HG02588 (cell line): ENCODE results near the gene NTSR2.
"Not testable (repeated sequence)": the region's sequence is repeated elsewhere in the genome, so short reads cannot be mapped to it uniquely, and the experiment has no call there.

Experiments
- ATAC-seq: cut with Tn5 transposase; IDR thresholded peaks from one replicate; pipeline ENCODE4 v1.9.1; 2021; ENCODE audit warnings: mild to moderate bottlenecking, moderate library complexity; ENCODE audit not compliant: unreplicated experiment

NTSR2 gene

DNA sequence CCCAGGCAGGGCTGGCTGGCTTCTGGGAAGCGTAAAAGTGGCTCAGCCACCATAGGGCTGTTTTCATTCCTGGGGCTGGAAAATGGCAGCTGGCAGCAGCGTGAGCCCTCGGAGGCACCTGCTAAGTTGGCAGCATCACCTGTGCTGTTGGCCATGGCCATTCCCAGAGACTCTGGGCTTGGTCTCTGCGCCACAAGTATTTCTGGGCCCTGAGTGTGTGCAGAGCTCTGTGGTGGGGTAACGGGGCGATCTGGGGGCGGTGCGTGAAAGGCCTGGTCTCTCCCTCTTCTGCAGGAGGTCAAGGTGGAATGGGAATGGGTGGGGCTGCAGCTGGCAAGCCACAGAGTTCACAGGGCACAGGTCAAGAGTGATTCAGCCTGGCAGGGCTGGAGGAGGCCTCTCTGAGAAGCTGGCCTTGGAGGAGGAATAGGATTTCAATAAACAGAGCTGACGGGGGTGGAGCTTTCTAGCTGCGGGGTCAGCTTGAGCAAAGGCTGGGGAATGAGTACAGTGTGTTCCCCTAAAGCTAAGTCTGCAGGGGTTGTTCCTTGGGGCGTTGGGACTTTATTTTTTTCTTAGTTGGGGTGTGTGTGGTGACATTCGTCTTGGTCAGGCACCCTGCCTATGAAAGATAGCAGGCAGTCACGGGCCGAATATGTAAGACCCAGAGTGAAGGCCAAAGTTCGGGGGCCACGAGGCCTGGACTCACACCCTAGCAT lies 10.3 kb upstream of the NTSR2 start:
- ATAC-seq, result no peak

DNA sequence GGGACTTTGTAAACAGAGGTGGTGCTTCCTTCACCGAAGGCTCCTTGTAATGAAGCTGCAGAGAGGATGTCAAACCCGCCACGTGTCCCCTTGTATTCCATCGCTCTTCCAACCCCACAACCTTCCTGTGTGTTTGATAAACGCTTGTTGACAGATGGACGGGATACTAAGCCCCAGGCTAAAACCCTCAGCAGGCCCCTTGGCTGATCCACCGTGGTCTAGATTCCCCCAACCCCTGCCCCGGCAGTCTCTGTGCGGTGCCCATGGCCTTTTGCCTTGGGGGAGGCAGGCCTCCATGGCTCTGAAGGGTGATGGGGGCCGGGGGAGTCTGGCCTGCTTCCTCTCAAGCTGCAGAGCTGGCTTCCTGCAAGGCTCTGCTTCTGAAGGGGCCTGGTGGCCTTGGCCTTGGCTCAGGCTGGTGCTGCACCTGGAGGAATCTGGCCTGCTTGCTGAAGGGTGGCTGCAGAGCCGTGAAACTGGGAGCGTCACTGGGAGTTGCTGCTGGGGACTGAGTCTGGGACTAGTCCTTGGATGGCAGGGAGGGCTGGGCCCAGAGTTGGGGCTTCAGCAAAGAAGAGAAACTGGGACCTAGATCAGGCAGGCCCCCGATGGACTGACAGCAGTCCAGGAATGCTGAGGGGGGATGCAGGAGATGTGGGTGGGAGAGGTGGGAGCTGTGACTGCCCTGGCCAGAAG lies 9.6 kb upstream of the NTSR2 start:
- no peak for ATAC-seq

DNA sequence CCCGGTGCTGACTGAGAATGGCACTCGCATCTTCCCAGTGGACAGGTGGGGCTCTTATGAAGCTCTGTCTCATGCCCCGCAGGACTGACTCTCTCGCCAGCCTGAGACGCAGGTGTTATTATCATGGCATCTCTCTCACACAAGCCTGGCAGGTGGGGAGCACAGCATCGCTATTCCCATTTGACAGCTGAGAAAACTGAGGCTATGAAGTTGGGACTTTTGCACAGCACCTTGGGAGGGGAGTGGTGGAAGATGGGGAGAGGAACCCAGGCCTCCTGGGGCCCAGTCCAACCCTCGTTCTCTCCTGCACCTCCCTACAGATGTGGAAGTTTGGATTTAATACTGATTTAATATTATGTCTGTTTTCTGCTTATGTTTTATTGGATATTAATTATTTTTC lies 9.0 kb upstream of the NTSR2 start:
- no peak for ATAC-seq

DNA sequence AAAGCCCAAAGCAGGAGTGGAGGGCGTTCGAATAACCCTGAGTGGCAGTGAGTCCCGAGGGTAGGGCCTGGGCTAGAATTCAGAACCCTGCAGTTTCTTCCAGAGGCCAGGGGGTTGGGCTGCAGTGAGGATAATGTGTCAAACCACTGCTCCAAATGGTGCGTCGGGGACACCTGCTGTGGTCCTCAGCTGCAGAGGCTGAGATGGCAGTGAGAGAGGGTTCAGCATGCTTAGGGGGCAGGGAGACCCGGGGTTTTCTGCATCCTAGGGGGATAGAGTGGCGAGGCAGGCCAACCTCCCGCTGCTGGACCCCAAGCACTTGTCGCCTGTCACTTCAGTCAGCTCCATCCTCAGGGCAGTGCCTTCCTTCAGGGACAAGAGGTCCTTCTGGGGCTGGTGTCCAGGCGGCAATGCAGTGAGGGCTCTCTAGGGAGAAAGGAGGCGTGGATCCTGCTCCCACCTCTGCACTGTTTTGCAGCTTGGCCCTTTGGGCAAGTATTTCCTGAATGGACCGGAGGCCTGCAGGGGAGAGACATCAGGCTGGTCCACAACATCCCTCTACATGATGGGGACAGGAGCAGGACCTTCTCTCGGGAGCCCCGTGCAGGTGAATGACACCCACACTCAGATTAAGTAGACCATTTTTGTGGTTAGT lies 8.4 kb upstream of the NTSR2 start:
- no peak for ATAC-seq

DNA sequence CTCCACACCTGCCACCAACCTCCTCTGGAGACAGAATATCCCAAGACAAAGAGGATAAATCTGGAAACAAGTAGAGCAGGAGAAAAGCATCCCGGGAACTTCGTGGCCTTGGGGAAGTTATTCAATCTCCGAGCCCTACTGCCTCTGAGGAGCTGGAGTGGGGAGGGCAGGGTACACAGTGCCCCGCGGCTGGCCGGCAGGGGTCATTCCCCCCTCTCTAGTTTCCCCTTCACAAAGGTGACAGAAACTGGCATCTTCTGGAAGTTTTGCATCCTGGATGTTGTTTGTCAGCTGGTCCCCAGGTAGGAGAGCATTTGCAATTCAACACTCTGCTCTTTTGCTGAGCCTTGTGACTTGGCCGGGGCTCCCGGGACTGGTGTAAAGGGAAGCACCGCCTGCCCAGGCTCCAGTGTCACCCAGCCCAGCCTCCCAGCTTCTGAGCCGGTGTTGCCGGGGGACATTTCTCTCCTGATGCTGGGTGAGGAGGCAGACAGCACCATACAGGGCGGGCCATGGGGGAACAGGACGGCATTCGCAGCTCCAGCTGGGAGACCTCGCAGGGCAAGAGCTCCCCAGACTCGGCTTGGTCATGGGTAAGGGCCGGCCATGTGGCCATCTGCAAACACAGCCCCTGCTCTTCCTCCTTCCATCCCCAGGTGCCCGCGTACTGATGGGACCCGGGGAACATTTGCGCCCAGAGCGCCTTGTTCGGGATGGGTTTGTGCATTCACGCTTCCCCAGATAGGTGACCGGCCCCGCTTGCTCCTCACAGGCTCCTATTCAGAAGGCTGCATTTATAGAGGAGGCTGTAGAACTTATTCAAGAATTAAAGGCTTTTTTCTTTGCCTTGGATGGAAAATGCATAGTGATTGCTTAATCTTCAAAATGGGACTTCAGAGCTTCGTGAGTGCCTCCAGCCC lies 7.4 kb upstream of the NTSR2 start:
- ATAC-seq, result no peak

DNA sequence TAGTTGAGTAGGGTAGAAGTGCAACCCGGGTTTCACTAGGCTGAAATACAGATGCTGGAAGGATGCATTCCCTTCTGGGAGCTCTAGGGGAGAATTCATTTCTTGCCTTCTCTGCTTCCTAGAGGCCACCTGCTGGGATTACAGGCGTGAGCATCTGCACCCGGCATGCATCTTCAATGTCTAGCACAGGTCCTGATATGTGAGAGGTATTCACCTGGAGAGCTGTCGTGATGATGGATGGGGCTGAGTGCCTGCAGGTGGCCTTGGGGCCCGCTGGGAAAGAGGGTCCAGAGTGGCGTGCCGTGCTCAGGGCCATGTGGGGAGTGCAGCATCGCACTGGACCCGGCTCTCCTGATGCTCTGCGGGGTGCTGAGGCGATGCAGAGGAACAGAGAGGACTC lies 6.6 kb upstream of the NTSR2 start:
- no peak for ATAC-seq

DNA sequence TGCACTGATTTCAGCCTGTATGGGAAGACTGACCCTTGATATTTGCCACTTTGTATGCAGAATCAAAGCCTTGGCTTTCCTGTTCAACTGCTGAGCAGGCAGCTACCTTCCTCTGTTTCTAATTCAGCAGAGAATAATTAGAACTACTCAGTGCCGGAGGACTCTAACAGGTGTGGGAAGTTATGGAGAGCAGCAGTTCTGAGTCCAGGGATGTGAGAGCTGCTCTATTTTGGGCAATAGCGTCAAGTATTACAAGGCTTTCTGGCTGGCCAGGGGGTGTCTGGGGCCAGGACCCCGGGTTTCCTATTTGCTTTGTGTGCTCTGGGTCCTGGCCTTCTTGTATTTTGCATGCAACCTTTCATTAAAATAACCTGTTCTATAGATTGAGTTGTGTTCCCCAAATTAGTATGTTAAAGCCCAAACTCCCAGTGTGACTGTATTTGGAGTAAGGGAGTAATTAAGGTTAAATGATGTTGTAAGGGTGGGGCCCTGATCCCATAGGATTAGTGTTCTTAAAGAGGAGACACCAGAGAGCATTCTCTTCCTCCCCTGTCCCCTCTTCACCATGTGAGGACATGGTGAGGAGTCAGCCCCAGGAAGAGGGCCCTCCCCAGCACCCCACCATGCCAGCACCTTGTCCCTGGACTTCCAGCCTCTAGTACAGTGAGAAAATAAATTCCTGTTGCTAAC lies 5.6 kb upstream of the NTSR2 start:
- no peak for ATAC-seq

DNA sequence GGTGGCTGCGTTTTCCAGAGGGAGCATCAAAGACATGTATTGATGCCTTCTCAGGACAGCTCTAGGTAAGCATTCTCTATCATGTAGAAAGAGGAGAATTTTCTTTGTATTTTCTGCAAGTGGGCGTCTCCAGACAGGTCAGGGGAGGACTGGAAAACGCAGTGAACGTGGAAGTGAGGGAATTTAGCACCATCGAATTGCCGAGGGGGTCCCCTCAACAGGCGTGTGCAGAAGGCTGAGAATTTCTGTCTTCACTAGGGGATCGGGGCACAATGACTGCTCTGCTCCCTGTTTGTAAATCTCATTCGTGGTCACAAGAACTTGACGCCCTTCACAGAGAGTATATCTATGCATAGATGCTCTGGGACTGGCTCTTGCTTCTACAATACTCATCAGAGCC lies 5.0 kb upstream of the NTSR2 start:
- no peak for ATAC-seq

DNA sequence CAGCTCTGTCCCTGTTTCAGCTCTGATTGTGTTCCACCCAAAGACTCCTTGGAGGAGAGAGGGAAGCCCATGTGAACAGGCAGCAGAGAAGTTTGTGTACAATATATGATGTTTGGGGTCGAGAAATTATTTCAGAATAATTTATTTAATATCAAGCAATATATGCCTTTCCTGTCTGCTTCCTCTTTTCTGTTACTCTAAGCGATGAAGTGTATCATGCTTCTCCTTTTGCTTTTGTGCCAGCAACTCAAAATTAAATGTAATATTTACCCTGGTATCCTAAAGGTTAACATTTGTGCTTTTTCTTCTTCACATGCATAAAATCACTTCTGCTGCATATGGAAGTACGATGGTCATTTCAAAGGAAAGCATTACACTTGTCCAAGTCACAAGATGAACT lies 2.4 kb upstream of the NTSR2 start:
- no peak for ATAC-seq

DNA sequence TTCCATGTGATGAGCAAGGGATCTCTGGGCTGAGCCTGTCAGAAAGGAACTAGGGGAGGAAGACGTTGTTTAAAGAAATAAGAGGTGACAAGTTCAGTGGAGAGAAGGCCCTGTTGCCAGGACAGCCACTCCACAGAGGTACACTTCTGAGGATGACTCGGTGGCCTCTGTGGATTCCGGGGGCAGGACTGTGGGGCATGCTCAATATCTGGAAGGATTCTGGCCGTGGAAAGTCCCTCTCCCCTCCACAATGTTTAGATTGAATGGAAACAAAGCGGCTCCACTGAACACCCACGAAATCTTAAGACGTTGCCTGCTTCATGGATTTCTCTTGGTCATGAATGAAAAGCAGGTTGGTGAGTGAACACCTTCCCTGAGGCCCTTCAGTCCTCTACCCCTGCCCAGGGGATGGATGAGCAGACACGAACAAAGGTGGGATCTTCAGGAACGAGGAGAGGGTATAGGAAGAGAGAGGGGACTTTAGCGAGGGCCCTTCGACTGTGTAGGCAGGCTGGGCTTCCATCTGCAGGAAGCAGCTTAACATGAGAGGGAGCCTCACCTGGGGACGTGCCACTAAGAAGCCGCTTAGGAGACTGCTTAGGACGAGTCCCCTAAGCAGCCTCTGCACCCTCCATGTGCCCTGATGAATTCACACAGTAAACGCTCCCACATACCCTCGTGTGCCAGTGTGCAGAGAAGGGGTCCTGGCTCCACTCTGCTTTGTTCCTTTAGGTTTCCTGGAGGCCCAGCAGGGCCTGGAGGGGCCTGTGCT lies 1.9 kb downstream of the NTSR2 start:
- no peak for ATAC-seq

DNA sequence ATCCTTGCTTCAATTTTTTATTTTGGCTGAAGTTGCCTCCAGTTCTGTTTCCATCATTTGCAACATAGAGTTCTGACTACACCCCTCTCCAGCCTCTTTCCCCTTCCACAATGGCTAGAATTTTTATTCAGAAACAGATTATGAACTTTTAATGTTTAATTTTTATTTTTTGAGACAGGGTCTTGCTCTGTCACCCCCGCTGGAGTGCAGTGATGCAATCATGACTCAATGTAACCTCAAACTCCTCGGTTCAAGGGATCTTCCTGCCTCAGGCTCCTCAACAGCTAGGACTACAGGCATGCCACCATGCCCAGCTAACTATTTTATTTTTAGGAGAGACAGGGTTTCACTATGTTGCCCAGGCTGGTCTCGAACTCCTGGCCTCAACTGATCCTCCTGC lies 2.8 kb downstream of the NTSR2 start:
- no peak for ATAC-seq

DNA sequence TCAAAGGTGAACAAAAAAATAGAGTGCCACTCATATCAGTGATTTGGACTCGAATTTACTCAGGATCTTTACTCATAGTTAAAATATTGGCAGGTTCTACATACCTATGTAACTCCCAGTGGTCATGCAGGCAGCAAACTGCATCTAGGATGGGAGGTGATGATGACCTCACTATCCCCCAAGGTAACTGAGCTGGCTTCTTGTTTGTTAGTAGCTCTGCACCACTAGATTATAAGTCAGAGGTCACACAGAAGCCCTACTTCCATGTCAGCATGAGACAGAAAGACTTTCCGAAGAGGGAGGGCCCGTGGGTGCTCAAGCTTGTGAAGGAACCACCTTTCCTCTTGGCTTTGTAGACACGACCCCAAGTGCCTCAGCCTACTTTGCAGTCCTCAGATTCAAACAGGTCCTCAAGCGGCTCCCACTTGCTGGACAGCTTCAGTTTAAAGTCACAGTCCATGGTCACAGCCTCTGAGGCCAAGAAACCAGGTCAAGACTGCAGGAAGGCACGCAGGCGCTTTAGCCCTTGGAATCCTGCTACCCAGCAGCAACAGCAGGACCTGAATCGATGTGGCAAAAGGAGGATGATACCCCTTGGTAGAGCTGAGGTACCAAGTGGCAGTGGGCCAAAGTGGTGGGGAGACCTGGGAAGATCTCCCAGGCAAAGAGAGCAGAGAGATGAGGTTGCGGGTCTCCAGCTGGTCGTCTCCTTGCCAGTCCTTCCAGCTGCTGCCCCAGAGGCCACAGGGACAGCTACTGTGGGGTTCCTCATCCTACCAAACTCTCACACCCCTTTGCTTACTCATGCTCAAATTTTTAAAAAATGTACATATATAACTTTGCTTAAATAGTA lies 4.3 kb downstream of the NTSR2 start:
- no peak for ATAC-seq

DNA sequence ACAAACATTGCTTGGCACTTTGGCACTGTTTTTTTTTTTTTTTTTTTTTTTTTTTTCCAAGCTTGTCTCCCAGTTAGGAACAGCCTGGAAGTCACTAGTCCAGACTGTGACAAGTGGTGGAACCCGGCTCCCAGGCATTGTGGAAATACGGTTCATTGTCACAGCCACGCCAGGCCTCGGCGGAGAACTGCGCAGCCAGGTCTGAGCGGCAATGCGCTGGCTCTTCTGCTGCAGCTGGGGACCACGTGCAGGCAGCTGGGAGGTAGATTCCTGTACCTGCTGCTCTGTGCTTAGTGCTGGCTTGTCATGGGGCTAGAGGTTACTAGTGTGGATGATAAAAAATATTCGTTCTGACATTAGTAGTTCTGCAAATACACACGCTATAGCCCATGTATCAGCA lies 5.0 kb downstream of the NTSR2 start:
- no peak for ATAC-seq

DNA sequence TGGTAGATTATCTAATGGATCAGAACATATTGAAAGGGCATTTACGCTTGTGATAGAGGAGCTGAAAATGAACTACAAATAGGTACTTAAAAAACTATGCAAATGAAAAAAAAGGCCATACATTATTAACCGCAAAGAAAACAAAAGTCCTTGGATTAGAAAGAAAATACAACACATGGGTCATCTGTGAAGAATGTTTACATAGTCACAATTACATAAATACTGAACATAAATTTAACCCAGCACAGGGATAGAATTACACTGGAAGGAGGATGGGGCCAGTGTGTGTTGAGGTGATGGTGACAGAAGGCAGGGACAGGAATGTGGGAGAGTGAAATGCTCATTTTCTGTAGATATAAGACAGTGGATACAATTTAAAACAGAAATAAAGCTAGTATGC lies 6.6 kb downstream of the NTSR2 start:
- ATAC-seq, result no peak

DNA sequence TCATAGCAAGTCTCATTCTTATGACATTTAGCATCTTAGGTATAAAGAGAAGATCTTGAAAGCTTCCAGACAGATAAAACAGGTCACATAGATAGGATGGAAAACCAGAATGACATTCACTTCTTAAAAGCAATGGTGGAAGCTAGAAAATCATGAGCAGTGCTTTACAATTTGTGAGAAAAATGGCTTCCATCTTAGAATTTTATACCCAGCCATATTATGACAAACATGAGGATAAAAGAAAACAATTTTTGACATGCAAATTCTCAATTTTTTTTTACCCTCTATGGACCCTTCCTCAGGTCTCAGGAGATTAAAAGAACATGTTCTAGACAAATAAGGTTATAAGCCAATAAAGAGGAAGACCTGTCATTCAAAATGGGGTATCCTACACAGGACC lies 7.1 kb downstream of the NTSR2 start:
- no peak for ATAC-seq

DNA sequence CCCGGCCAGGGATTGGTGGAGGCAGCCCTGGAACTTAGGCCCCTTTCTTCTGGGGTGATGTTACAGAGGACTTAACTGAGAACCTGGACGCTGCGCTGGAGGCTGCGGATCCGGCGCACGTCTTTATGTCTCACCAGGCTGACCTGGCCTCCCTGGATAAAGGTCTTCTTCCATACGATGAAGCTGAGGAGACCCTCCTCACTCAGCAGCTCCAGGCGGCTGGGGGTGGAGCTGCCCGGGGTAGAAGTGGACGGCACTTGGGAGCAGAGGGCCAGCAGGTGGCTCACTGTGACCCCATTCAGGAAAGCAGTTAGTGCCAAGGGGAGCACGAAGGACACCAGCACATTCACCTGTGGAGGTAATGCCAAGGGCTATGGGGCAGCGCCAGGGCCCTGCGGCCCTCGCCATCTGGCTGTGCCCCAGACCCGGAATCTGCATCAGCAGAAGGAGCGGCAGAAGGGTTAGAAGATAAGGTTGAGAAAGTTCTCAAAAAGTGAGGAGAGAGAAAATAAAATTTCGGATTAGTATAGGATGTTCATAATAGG lies 8.0 kb downstream of the NTSR2 start:
- ATAC-seq, result no peak

DNA sequence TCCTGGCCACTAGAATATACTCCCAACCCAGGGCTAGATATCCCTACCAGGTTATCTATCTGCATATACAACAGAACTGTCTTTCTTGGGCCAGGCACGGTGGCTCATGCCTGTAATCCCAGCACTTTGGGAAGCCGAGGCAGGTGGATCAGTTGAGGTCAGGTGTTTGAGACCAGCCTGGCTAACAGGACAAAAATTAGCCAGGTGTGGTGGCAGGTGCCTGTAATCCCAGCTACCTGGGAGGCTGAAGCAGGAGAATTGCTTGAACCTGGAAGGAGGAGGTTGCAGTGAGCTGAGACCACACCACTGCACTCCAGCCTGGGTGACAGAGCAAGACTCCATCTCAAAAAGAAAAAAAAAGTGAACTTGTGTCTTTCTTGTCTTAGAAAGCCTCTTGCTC lies 9.6 kb downstream of the NTSR2 start:
- not testable (repeated sequence) for ATAC-seq

DNA sequence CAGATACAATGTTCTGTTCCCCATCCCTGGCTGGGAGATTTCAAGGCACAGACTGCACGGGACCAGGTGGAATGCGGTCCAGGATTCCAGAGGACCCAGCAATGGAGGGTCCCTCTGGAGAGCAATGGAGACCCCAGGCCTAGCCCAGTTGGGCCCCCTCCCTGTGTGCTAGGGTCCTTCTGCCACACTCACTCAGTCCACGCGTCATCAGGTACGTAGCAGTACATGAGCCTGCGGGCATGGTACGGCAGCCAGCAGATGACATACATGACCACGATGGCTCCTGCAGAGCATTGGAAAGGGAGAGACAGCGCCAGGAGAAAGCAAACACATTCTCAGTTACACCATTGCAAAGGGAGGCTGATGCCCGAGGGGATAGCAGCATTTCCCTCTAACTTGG lies 10.1 kb downstream of the NTSR2 start:
- no peak for ATAC-seq

DNA sequence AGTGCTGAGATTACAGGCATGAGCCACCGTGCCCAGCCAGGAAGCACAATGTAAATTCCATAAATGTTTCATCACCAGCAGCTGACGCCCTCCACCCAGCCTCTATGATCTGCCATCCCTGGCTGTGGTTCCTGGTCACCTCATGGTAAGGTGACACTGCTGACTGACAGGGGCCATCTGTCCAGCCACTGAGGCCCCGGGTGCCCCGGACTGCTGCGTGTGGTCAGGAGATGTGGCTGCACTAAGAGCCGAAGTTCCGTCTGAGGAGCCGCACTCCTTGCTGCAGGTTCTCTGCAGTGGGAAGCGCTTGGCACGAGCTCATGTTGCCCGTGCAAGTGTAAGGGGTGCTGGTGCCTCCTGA lies 10.9 kb downstream of the NTSR2 start:
- ATAC-seq, result no peak
